GM06990 (cell line): ENCODE results near the gene VAV2.

Experiments
- DNase-seq: peaks from one replicate; pipeline ENCODE4 v3.0.0-alpha.2; 2011; ENCODE audit not compliant: insufficient read length; ENCODE audit errors: extremely low read depth
- H3K27me3 ChIP-seq: replicated peaks from 2 replicates; pipeline ENCODE4 v1.6.0; 2011; ENCODE audit warnings: low read length; ENCODE audit not compliant: control insufficient read depth, insufficient read depth
- H3K36me3 ChIP-seq: 2 replicates; pipeline ENCODE4 v1.5.1; 2011; ENCODE audit warnings: low read length; ENCODE audit not compliant: control insufficient read depth, insufficient read depth
- H3K4me3 ChIP-seq: replicated peaks from 2 replicates; pipeline ENCODE4 v1.5.1; 2011; ENCODE audit warnings: low read depth, mild to moderate bottlenecking, control low read depth, low read length
- TF ChIP-seq, protein P1 (sequence below): IDR thresholded peaks from 2 replicates; pipeline ENCODE4 v1.5.1; 2011; ENCODE audit warnings: low read length, control low read depth, mild to moderate bottlenecking, inconsistent platforms; ENCODE audit not compliant: insufficient read depth, poor library complexity, severe bottlenecking

VAV2 gene

GRCh38 chr9:133952598-133953550 lies 39.2 kb downstream of the VAV2 start:
- H3K4me3 ChIP-seq: no peak overlapping the region

GRCh38 chr9:133951265-133951664 lies 40.9 kb downstream of the VAV2 start:
- TF ChIP-seq, protein P1, sequence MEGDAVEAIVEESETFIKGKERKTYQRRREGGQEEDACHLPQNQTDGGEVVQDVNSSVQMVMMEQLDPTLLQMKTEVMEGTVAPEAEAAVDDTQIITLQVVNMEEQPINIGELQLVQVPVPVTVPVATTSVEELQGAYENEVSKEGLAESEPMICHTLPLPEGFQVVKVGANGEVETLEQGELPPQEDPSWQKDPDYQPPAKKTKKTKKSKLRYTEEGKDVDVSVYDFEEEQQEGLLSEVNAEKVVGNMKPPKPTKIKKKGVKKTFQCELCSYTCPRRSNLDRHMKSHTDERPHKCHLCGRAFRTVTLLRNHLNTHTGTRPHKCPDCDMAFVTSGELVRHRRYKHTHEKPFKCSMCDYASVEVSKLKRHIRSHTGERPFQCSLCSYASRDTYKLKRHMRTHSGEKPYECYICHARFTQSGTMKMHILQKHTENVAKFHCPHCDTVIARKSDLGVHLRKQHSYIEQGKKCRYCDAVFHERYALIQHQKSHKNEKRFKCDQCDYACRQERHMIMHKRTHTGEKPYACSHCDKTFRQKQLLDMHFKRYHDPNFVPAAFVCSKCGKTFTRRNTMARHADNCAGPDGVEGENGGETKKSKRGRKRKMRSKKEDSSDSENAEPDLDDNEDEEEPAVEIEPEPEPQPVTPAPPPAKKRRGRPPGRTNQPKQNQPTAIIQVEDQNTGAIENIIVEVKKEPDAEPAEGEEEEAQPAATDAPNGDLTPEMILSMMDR: no peak
- Histone ChIP-seq H3K4me3 (no peak overlapping the region), H3K36me3 (peaks cover 3% of the 10 kb centered on the region), H3K27me3 (no peaks in the 10 kb centered on the region)
- DNase-seq: no peak

More at GRCh38 chr9:133952598-133953550, 39.2 kb downstream of the VAV2 start:
- TF ChIP-seq, protein P1: no peak
- H3K27me3 ChIP-seq: no peaks in the 10 kb centered on the region
- no peak for DNase-seq
- peaks cover 3% of the 10 kb centered on the region for H3K36me3 ChIP-seq

GRCh38 chr9:133950629-133951111 lies 41.5 kb downstream of the VAV2 start:
- peaks cover 3% of the 10 kb centered on the region for H3K36me3 ChIP-seq
- no peak overlapping the region for H3K4me3 ChIP-seq
- DNase-seq: no peak
- TF ChIP-seq, protein P1: no peak
- H3K27me3 ChIP-seq: no peaks in the 10 kb centered on the region

GRCh38 chr9:133950192-133950591 lies 41.9 kb downstream of the VAV2 start:
- TF ChIP-seq, protein P1: no peak
- peaks cover 3% of the 10 kb centered on the region for H3K36me3 ChIP-seq
- no peak overlapping the region for H3K4me3 ChIP-seq
- DNase-seq: no peak
- H3K27me3 ChIP-seq: no peaks in the 10 kb centered on the region

DNA sequence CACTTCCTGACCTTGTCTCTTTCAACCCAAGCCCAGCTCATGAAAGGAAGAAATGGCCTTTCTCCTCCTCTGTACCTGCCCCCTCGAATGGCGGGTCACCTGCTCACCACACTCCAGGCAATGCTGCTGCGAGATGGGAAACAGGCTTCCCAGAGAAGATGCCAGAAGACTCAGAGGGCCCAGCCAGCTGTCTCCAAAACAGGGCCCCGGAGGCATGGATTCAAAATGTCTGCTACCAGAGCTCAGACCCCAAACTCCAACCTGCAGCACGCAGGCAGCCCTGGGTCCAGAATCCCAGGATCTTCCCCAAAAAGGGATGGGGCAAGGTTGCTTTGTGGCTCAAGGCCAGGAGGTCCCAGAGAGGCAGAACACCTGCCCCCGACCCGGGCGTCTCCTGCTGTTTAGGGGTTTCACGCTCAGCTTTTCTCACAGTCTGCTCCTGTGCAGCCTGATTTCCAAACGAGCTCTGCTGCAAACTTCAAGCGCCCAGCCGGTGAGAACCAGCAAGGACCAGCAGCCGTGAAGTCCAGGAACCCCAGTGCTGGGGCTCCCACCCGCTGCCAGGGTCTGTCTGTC lies 42.5 kb downstream of the VAV2 start:
- TF ChIP-seq, protein P1: no peak
- Histone ChIP-seq H3K27me3 (no peaks in the 10 kb centered on the region), H3K36me3 (peaks cover 3% of the 10 kb centered on the region), H3K4me3 (no peak overlapping the region)
- no peak for DNase-seq
